Fibroblast of lung (primary cell): ENCODE measurements around the gene PTPMT1. TPM values are rescaled to one million over a fixed set of nuclear protein-coding genes. Genes with fewer than 3 reads are reported as not detected.

Experiments
- DNase-seq, 2 donors: peaks; one replicate each; pipeline versions ENCODE4 v3.0.0 to v3.0.0-alpha.2; 2010; ENCODE audit warnings: low read depth in 2 of 2
- H2AFZ ChIP-seq: 2 replicates; pipeline ENCODE4 v1.5.1; 2012; ENCODE audit warnings: low read length, control low read depth, inconsistent platforms
- H3K27ac ChIP-seq: 2 replicates; pipeline ENCODE4 v1.5.1; 2011; ENCODE audit warnings: low read length, control low read depth; ENCODE audit not compliant: insufficient read depth
- H3K27me3 ChIP-seq: 2 replicates; pipeline ENCODE4 v1.5.1; 2011; ENCODE audit warnings: mild to moderate bottlenecking, low read length; ENCODE audit not compliant: control insufficient read depth, insufficient read depth
- H3K36me3 ChIP-seq: 2 replicates; pipeline ENCODE4 v1.5.1; 2011; ENCODE audit warnings: low read length; ENCODE audit not compliant: control insufficient read depth, insufficient read depth
- H3K4me1 ChIP-seq: 2 replicates; pipeline ENCODE4 v1.5.1; 2011; ENCODE audit warnings: low read length; ENCODE audit not compliant: control insufficient read depth, insufficient read depth; ENCODE audit errors: extremely low read depth
- H3K4me2 ChIP-seq: 2 replicates; pipeline ENCODE4 v1.5.1; 2011; ENCODE audit warnings: low read length, control low read depth; ENCODE audit not compliant: insufficient read depth; ENCODE audit errors: extremely low read depth
- H3K4me3 ChIP-seq, 4 experiments: fragments of 200-600 bp in 1 of 4; sonication (generic) in 1 of 4; replicated peaks in 1 of 4; 2 replicates each; pipeline ENCODE4 v1.5.1; 2011 to 2016; ENCODE audit warnings: low read length in 4 of 4, low read depth in 3 of 4, mild to moderate bottlenecking in 3 of 4, control low read depth in 2 of 4, inconsistent platforms in 1 of 4, mixed read lengths in 1 of 4; ENCODE audit not compliant: insufficient read depth in 1 of 4; ENCODE audit errors: control extremely low read depth in 1 of 4
- H3K79me2 ChIP-seq: 2 replicates; pipeline ENCODE4 v1.5.1; 2012; ENCODE audit warnings: mild to moderate bottlenecking, low read length, inconsistent platforms; ENCODE audit not compliant: control insufficient read depth, insufficient read depth
- H3K9ac ChIP-seq: 2 replicates; pipeline ENCODE4 v1.5.1; 2011; ENCODE audit warnings: mild to moderate bottlenecking, low read length, control low read depth; ENCODE audit not compliant: insufficient read depth
- H3K9me3 ChIP-seq: 2 replicates; pipeline ENCODE4 v1.5.1; 2012; ENCODE audit warnings: low read depth, low read length; ENCODE audit not compliant: control insufficient read depth, insufficient read depth
- H4K20me1 ChIP-seq: 2 replicates; pipeline ENCODE4 v1.5.1; 2011; ENCODE audit warnings: low read length; ENCODE audit not compliant: control insufficient read depth, insufficient read depth; ENCODE audit errors: extremely low read depth
- CTCF ChIP-seq, 2 donors: IDR thresholded peaks in 1 of 2; conservative IDR thresholded peaks in 1 of 2; 1 replicate in 1 of 2; 2 replicates in 1 of 2; pipeline ENCODE4 v1.5.1; 2011 to 2012; ENCODE audit warnings: low read length in 2 of 2, control low read depth in 1 of 2, inconsistent platforms in 1 of 2, low read depth in 1 of 2, mild to moderate bottlenecking in 1 of 2
- EZH2 ChIP-seq: IDR thresholded peaks from 2 replicates; pipeline ENCODE4 v1.5.1; 2012; ENCODE audit warnings: low read length, control low read depth, mild to moderate bottlenecking; ENCODE audit errors: missing control alignments
- polyA plus RNA-seq, 2 donors: library from polyadenylated mRNA; depleted of rRNA in 1 of 2; stranded (reverse) in 1 of 2; unstranded in 1 of 2; fragments of >200 nt; gene quantifications; 2 replicates each; pipeline ENCODE4 v1.2.1, GENCODE V29; 2011 to 2012; ENCODE audit warnings: missing spikeins in 1 of 2
- total RNA-seq: library from RNA; depleted of rRNA; stranded (reverse); fragments of >200 nt; gene quantifications from 2 replicates; pipeline ENCODE4 v1.2.1, GENCODE V29; 2014

Gene PTPMT1
- total and polyA plus RNA-seq, 2 donors (not counting 1 experiment from before 2014, with no cell fraction given), result 55.4 to 84.9 TPM

GRCh38 chr11:47611348-47611794, 46.0 kb downstream of the PTPMT1 start:
- H3K9me3 ChIP-seq, result no peaks in the 10 kb centered on the region
- H2AFZ ChIP-seq, result no peak overlapping the region
- H3K27me3 ChIP-seq, result no peaks in the 10 kb centered on the region
- H3K27ac ChIP-seq, result no peak overlapping the region
- no peak for TF ChIP-seq EZH2
- TF ChIP-seq CTCF (conservative IDR thresholded peaks at IDR 0.05 in 1 of 2, IDR thresholded peaks at IDR 0.05 in 1 of 2; ENCODE audit: low read depth in 1 of 2, low read length in 2 of 2), result no peak
- H3K4me3 ChIP-seq, result no peak overlapping the region
- no peaks in the 10 kb centered on the region for H3K36me3 ChIP-seq
- H3K79me2 ChIP-seq, result no peaks in the 10 kb centered on the region
- H3K9ac ChIP-seq, result no peak overlapping the region
- no peak overlapping the region for H3K4me2 ChIP-seq
- H4K20me1 ChIP-seq, result no peaks in the 10 kb centered on the region
- peaks cover 13% of the 10 kb centered on the region for H3K4me1 ChIP-seq
- DNase-seq, result no peak

GRCh38 chr11:47615249-47615648, 49.9 kb downstream of the PTPMT1 start:
- TF ChIP-seq CTCF (conservative IDR thresholded peaks at IDR 0.05 in 1 of 2, IDR thresholded peaks at IDR 0.05 in 1 of 2; ENCODE audit: low read depth in 1 of 2, low read length in 2 of 2) (no peak), EZH2 (no peak)
- H3K36me3 ChIP-seq, result peaks cover under 1% of the 10 kb centered on the region

GRCh38 chr11:47616726-47617416, 51.5 kb downstream of the PTPMT1 start:
- H3K4me2 ChIP-seq, result peak overlapping the region; percentile 61
- H4K20me1 ChIP-seq, result no peaks in the 10 kb centered on the region
- H3K27ac ChIP-seq, result peak overlapping the region; percentile 11
- H3K4me3 ChIP-seq, result no peak overlapping the region
- peaks cover 6% of the 10 kb centered on the region for H3K36me3 ChIP-seq
- no peaks in the 10 kb centered on the region for H3K27me3 ChIP-seq
- H3K79me2 ChIP-seq, result no peaks in the 10 kb centered on the region
- H3K9ac ChIP-seq, result no peak overlapping the region
- TF ChIP-seq CTCF (conservative IDR thresholded peaks at IDR 0.05 in 1 of 2, IDR thresholded peaks at IDR 0.05 in 1 of 2; ENCODE audit: low read depth in 1 of 2, low read length in 2 of 2), result peak; percentile 99 to 100
- no peak for TF ChIP-seq EZH2
- no peak overlapping the region for H2AFZ ChIP-seq
- H3K9me3 ChIP-seq, result no peaks in the 10 kb centered on the region
- peak; percentile 65 to 90 for DNase-seq
- H3K4me1 ChIP-seq, result peaks cover 11% of the 10 kb centered on the region

More at GRCh38 chr11:47615249-47615648, 49.9 kb downstream of the PTPMT1 start:
- Histone ChIP-seq H3K9me3 (no peaks in the 10 kb centered on the region), H3K4me1 (peaks cover 11% of the 10 kb centered on the region), H3K4me2 (no peak overlapping the region), H3K79me2 (no peaks in the 10 kb centered on the region), H3K27ac (no peak overlapping the region), H2AFZ (no peak overlapping the region), H4K20me1 (no peaks in the 10 kb centered on the region), H3K4me3 (no peak overlapping the region), H3K9ac (no peak overlapping the region), H3K27me3 (no peaks in the 10 kb centered on the region)
- DNase-seq, result no peak
